Measurements from ENCODE around the gene AQP6.

The AQP6 gene

DNA sequence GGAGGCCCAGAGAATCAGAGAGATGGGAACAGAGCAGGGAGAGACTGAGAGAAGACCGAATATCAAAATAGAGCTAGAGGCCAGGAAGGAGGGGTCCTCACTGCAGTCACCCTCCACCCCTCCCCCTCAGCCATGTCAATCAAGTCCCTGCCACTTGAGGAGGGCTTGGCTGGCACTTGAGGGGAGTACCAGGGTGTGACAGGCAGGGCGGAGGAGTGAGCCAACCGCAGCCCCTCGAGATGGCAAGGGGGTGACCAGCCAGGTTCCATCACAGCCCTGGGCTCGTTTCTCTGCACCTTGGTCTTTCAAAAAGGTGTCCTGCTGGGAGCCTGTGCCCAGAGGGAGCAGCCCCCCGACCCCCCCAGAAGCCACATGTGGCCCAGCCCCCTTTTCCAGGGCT lies 6.9 kb upstream of the AQP6 start:
- H3K4me3 ChIP-seq (ENCODE audit: control insufficient read depth, low read depth, low read length): no peak overlapping the region

DNA sequence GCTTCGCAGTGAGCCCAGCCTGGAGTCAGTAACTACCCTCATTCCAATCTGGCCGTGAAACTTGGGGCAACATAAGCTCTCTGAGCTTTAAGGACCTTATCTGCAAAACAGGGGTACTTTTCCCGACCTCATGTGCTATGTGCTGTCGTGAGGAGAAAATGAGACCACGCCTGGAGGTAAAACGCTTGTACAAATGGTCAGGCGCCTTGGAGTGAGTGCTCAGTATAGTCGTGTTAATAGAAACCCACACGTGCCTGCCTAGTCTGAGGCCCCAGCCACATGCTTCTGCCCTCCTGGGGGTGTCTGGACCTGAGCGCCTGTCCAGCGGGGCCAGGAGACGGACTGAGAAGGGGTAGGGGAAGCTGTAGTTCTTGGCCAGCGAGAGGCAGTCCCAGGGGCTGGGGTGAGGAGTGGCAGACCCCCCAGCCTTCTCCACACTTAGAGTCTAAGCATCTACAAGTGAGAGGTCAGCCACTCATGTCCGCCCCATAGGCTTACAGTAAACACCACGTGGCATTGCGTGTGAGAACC lies 6.2 kb upstream of the AQP6 start:
- H3K4me3 ChIP-seq (ENCODE audit: control insufficient read depth, low read depth, low read length): no peak overlapping the region
- TF ChIP-seq, protein P1, sequence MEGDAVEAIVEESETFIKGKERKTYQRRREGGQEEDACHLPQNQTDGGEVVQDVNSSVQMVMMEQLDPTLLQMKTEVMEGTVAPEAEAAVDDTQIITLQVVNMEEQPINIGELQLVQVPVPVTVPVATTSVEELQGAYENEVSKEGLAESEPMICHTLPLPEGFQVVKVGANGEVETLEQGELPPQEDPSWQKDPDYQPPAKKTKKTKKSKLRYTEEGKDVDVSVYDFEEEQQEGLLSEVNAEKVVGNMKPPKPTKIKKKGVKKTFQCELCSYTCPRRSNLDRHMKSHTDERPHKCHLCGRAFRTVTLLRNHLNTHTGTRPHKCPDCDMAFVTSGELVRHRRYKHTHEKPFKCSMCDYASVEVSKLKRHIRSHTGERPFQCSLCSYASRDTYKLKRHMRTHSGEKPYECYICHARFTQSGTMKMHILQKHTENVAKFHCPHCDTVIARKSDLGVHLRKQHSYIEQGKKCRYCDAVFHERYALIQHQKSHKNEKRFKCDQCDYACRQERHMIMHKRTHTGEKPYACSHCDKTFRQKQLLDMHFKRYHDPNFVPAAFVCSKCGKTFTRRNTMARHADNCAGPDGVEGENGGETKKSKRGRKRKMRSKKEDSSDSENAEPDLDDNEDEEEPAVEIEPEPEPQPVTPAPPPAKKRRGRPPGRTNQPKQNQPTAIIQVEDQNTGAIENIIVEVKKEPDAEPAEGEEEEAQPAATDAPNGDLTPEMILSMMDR (conservative IDR thresholded peaks at IDR 0.05; ENCODE audit: control insufficient read depth, insufficient read depth, low read depth, low read length): no peak
- no peak for DNase-seq (ENCODE audit: low read depth)

More for the DNA sequence above, 6.9 kb upstream of the AQP6 start:
- no peak for DNase-seq (ENCODE audit: low read depth)
- TF ChIP-seq, protein P1 (conservative IDR thresholded peaks at IDR 0.05; ENCODE audit: control insufficient read depth, insufficient read depth, low read depth, low read length): no peak

DNA sequence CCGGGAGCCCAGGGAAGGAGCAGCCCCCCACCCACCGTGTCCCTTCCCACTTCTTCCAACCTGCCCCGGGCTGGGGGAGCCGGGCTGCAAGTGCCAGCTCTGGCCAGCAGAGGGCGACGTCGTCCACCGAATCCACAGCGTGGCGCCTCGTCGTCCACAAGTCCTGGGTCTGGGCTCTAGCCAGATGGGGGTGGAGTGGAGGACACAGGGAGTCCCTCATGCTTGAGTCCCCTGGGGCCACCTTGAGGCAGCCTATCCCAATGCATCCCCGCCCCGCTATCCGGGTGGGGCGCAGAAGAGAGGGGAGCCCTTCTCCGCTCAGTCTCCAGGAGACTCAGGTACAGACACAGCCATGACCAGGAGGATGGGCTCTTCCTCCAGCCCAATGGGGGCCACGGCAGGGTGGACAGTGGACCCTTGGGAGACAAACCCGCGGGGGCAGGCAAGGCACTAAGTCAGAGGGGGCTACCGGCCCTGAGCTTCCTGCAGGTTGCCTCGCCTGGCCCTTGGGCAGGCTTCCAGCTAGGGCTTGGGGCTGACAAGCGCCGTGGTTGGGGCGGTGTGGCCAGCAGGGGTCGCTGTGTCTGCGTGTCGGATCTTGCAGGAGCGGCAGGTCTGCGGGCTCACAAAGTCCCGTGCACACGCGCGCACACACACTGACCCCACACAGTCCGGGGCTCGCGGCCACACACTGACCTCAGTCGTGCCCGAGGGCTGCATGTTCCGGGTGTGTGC lies 5.5 kb upstream of the AQP6 start:
- TF ChIP-seq, protein P1 (conservative IDR thresholded peaks at IDR 0.05; ENCODE audit: control insufficient read depth, insufficient read depth, low read depth, low read length): peak; percentile 73
- DNase-seq (ENCODE audit: low read depth): peak; percentile 82
- H3K4me3 ChIP-seq (ENCODE audit: control insufficient read depth, low read depth, low read length): peak overlapping the region; percentile 44

GRCh38 chr12:49967777-49968250 lies 4.9 kb upstream of the AQP6 start:
- no peak for DNase-seq (ENCODE audit: low read depth)
- peak overlapping the region; percentile 44 for H3K4me3 ChIP-seq (ENCODE audit: control insufficient read depth, low read depth, low read length)
- TF ChIP-seq, protein P1 (conservative IDR thresholded peaks at IDR 0.05; ENCODE audit: control insufficient read depth, insufficient read depth, low read depth, low read length): no peak

- TF ChIP-seq, protein P1 (conservative IDR thresholded peaks at IDR 0.05; ENCODE audit: control insufficient read depth, insufficient read depth, low read depth, low read length): no peak
- no peak for DNase-seq (ENCODE audit: low read depth)
- H3K4me3 ChIP-seq (ENCODE audit: control insufficient read depth, low read depth, low read length): no peak overlapping the region
These were observed 4.3 kb upstream of the AQP6 start for GRCh38 chr12:49968471-49968870.

DNA sequence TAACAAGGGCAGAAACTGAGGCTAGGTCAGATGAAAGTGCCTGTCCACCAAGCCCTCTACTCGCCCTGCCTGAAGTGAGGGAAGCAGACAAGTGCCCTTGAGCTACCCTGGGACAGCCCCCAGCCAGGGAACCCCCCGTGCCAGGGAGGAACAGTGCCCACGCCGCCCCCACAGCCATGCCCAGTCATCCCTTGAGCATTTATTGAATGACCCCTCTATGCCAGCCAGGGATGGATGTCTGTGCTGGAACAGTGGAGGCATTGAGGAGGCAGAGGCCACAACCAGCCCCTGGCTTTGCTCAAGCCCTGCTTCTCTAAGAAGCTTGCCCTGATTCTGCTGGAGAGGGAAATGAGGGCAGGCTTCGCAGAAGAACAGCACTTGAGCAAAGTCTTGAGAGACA lies 3.7 kb upstream of the AQP6 start:
- DNase-seq (ENCODE audit: low read depth): no peak
- TF ChIP-seq, protein P1 (conservative IDR thresholded peaks at IDR 0.05; ENCODE audit: control insufficient read depth, insufficient read depth, low read depth, low read length): no peak
- H3K4me3 ChIP-seq (ENCODE audit: control insufficient read depth, low read depth, low read length): no peak overlapping the region
